Measurements from ENCODE around the gene FHL3.

DNA sequence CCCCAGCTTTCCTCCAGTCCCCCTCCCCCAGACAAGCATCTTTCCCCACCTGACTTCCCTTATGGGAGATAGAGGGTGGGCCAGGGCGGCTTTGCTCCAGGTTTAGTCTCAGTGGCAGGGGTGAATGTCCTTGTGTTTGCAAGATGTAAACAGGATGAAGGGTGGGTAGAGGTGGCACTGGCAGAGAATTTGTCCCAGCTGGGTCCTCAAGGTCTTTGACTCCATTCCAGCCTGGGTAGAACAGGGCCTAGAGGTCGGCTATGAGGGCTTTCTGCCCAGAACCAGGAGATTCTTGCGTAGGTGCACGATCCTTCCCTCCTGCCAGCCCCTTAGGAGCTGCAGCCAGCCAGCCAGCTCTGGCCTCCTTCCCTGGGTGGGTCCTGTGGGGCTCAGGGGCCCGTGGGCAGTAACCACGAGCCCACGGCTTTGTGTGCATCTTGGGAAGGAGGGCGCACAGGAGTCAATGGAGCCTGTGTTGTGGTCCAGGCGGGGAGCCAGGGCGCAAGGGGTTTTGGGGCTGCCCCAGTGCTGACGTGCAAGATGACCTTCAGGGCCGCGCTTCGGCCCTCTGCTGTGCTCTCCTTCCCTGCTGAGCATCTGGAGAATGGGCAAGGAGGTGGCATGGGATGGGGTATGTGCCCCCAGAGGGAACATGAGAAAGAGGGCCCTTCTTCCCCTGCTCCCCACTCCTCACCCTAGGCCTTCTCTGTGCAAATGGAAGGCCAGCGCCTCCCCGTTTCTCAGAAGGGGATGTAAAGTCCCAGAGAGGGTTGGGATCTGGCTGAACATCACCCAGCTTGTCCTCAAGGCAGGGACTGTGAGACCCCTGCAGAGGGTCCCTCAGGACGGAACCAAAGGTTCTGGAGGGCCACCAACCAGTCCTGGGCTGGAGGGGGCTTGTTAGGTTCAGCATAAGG, 25.5 kb upstream of the FHL3 start:
- TF ChIP-seq EZH2 (IDR thresholded peaks at IDR 0.05; ENCODE audit: borderline replicate concordance, insufficient read depth, low read depth, low read length, poor library complexity, severe bottlenecking), result no peak
- TF ChIP-seq, protein P1, sequence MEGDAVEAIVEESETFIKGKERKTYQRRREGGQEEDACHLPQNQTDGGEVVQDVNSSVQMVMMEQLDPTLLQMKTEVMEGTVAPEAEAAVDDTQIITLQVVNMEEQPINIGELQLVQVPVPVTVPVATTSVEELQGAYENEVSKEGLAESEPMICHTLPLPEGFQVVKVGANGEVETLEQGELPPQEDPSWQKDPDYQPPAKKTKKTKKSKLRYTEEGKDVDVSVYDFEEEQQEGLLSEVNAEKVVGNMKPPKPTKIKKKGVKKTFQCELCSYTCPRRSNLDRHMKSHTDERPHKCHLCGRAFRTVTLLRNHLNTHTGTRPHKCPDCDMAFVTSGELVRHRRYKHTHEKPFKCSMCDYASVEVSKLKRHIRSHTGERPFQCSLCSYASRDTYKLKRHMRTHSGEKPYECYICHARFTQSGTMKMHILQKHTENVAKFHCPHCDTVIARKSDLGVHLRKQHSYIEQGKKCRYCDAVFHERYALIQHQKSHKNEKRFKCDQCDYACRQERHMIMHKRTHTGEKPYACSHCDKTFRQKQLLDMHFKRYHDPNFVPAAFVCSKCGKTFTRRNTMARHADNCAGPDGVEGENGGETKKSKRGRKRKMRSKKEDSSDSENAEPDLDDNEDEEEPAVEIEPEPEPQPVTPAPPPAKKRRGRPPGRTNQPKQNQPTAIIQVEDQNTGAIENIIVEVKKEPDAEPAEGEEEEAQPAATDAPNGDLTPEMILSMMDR (IDR thresholded peaks at IDR 0.05), result no peak
